Measurements from ENCODE around the gene INO80. TPM values are rescaled to one million over a fixed set of nuclear protein-coding genes. Genes with fewer than 3 reads are reported as not detected.

Gene INO80
- total RNA-seq, 4 donors from 2014 or later, result 25.5 to 33.0 (median 27.8) TPM

DNA sequence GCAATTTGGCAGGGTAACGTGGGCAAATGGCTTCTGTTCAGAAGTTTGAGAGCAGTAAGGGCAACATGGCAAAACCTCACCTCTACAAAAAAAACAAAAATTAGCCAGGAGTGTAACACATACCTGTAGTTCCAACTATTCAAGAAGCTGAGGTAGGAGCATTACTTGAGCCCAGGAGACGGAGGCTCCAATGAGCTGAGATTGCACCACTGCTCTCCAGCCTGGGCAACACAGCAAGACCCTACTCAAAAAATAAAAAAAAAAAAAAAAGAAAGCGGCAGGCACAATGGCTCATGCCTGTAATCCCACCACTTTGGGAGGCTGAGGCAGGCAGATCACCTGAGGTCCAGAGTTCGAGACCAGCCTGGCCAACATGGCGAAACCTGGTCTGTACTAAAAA lies 5.9 kb upstream of the INO80 start:
- no peak overlapping the region for H3K27ac ChIP-seq
- TF ChIP-seq, protein P1, sequence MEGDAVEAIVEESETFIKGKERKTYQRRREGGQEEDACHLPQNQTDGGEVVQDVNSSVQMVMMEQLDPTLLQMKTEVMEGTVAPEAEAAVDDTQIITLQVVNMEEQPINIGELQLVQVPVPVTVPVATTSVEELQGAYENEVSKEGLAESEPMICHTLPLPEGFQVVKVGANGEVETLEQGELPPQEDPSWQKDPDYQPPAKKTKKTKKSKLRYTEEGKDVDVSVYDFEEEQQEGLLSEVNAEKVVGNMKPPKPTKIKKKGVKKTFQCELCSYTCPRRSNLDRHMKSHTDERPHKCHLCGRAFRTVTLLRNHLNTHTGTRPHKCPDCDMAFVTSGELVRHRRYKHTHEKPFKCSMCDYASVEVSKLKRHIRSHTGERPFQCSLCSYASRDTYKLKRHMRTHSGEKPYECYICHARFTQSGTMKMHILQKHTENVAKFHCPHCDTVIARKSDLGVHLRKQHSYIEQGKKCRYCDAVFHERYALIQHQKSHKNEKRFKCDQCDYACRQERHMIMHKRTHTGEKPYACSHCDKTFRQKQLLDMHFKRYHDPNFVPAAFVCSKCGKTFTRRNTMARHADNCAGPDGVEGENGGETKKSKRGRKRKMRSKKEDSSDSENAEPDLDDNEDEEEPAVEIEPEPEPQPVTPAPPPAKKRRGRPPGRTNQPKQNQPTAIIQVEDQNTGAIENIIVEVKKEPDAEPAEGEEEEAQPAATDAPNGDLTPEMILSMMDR (IDR thresholded peaks at IDR 0.05 in 4 of 5, conservative IDR thresholded peaks at IDR 0.05 in 1 of 5), result no peak
- no peak for TF ChIP-seq POLR2A (IDR thresholded peaks at IDR 0.05)
- DNase-seq, result no peak
- H3K4me3 ChIP-seq, result no peak overlapping the region
- H3K36me3 ChIP-seq, result no peaks in the 10 kb centered on the region
- in situ Hi-C loops (cut with MboI; ENCODE audit: low sequenced_read_pairs in 4 of 4), result loop anchor here in 1 of 4 donors (25.0 kb wide), 1 partner anchor 215 kb away; the partner anchor contains the start of genes NUSAP1 and OIP5
- ATAC-seq, result no peak
- intact Hi-C loops (cut with DNase I; ENCODE audit: low total_unique reads), result no loop called here
- H3K4me1 ChIP-seq, result peaks cover 3 to 5% of the 10 kb centered on the region in 2 donors
- no peaks in the 10 kb centered on the region for H3K9me3 ChIP-seq
- peaks cover 3 to 11% (median 5%) of the 10 kb centered on the region in 3 donors for H3K27me3 ChIP-seq

DNA sequence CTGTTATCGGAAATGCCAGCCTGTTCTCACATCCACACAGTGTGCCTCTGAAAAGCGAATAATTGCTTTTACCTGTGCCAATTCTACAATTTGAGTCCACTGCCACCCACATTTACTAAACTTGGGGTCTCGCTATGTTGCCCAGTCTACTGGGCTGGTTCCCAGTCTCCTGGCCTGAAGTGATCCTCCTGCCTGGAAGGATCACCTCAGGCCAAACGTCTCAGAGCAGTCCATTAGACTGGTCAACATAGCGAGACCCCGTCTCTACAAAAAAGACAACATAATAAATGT lies 827 bp upstream of the INO80 start:
- no peak for TF ChIP-seq POLR2A (IDR thresholded peaks at IDR 0.05)
- TF ChIP-seq, protein P1 (IDR thresholded peaks at IDR 0.05 in 4 of 5, conservative IDR thresholded peaks at IDR 0.05 in 1 of 5), result no peak
- intact Hi-C loops (cut with DNase I; ENCODE audit: low total_unique reads) (loop anchor here (1.0 to 10.0 kb wide), 4 partner anchors 113 to 352 kb away; partner anchors contain the start of genes C15orf62, EXD1, GCHFR and VPS18), in situ Hi-C loops (cut with MboI; ENCODE audit: low sequenced_read_pairs in 4 of 4) (loop anchor here in 2 of 4 donors (10.0 to 25.0 kb wide), 2 partner anchors 212 to 220 kb away; partner anchors contain the start of genes NUSAP1 (in 1 of the 2) and OIP5 (in 1 of the 2))
- Histone ChIP-seq H3K9me3 (no peaks in the 10 kb centered on the region), H3K27me3 (no peaks in the 10 kb centered on the region), H3K4me3 (peak overlapping the region; percentile 81 to 97 (median 90)), H3K4me1 (peaks cover 9 to 20% of the 10 kb centered on the region in 2 donors), H3K27ac (peak overlapping the region; percentile 97 to 100 (median 100)), H3K36me3 (peaks cover 0 to 9% of the 10 kb centered on the region in 2 donors)
- DNase-seq, result no peak
- ATAC-seq, result no peak

DNA sequence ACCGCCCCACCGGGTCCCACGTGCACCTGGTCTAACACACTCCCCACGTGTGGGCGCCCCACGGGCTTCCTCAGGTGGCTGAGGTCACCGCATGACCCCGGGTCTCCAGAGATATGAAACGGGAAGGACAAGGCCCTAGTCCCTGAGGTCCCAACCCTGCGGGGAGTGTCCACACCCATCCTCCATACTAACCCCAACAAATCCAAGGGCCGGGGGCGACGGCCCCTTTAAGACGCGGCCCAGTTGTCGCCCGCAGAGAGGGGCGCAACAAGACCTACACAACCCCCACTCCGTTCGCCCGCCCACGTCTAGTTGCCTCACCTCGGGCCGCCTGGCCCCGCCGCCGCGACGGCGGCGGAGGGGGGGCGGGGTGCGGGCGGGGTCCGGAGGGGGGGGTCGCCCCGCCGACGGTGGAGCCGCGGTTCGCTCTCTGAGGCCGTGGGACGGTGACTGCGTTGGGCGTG lies 396 bp downstream of the INO80 start:
- H3K9me3 ChIP-seq, result no peaks in the 10 kb centered on the region
- intact Hi-C loops (cut with DNase I; ENCODE audit: low total_unique reads), result loop anchor here (1.0 to 10.0 kb wide), 5 partner anchors 115 to 351 kb away; partner anchors contain the start of genes C15orf62, EXD1, GCHFR and NUSAP1
- peak; percentile 61 to 67 for ATAC-seq
- peak; percentile 81 to 86 for DNase-seq
- H3K27ac ChIP-seq, result peak overlapping the region; percentile 97 to 100 (median 100)
- no peaks in the 10 kb centered on the region for H3K27me3 ChIP-seq
- TF ChIP-seq, protein P1 (IDR thresholded peaks at IDR 0.05 in 4 of 5, conservative IDR thresholded peaks at IDR 0.05 in 1 of 5), result no peak
- TF ChIP-seq POLR2A (IDR thresholded peaks at IDR 0.05), result peak; percentile 57 to 59
- in situ Hi-C loops (cut with MboI; ENCODE audit: low sequenced_read_pairs in 4 of 4), result loop anchor here in 2 of 4 donors (10.0 to 25.0 kb wide), 2 partner anchors 211 to 222 kb away; partner anchors contain the start of genes NUSAP1 (in 1 of the 2) and OIP5 (in 1 of the 2)
- H3K4me1 ChIP-seq, result peaks cover 10 to 24% of the 10 kb centered on the region in 2 donors
- H3K36me3 ChIP-seq, result peaks cover 0 to 9% of the 10 kb centered on the region in 2 donors
- H3K4me3 ChIP-seq, result peak overlapping the region; percentile 81 to 97 (median 90)

DNA sequence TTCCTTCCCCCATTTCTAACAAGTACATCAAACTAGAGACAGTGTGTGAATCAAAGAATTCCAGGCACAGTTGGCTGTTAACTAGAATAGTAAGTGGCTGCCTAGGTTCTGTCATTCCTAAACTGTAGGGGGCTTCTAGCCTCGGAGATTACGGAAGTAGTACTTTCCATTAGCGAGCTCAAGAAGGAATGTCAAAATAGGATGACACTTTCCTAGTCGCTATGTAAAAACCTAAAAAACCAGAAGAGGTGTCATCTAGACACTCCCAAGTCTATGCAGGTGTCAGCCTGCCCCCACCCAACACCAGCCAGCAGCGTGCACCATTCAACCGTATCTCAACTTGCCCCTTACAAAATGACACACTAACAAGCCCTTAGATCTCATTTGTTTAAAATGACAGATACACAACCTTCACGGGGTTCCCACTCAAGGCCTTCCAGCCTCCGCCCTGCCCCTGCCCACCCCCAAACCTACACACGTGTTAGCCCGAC lies 874 bp downstream of the INO80 start:
- H3K4me3 ChIP-seq, result peak overlapping the region; percentile 81 to 97 (median 90)
- H3K27ac ChIP-seq, result peak overlapping the region; percentile 97 to 100 (median 100)
- no peaks in the 10 kb centered on the region for H3K9me3 ChIP-seq
- no peaks in the 10 kb centered on the region for H3K27me3 ChIP-seq
- peaks cover 0 to 9% of the 10 kb centered on the region in 2 donors for H3K36me3 ChIP-seq
- TF ChIP-seq, protein P1 (IDR thresholded peaks at IDR 0.05 in 4 of 5, conservative IDR thresholded peaks at IDR 0.05 in 1 of 5), result no peak
- no peak for TF ChIP-seq POLR2A (IDR thresholded peaks at IDR 0.05)
- DNase-seq, result no peak
- H3K4me1 ChIP-seq, result peaks cover 10 to 24% of the 10 kb centered on the region in 2 donors
- ATAC-seq, result no peak
- intact Hi-C loops (cut with DNase I; ENCODE audit: low total_unique reads), result loop anchor here (1.0 to 10.0 kb wide), 2 partner anchors 217 to 350 kb away; partner anchors contain the start of genes C15orf62, GCHFR, NUSAP1 and OIP5
- in situ Hi-C loops (cut with MboI; ENCODE audit: low sequenced_read_pairs in 4 of 4), result loop anchor here in 2 of 4 donors (10.0 to 25.0 kb wide), 2 partner anchors 210 to 222 kb away; partner anchors contain the start of genes NUSAP1 (in 1 of the 2) and OIP5 (in 1 of the 2)
